Dermis blood vessel endothelial cell (primary cell): ENCODE measurements around the gene GAB1. TPM values are rescaled to one million over a fixed set of nuclear protein-coding genes. Genes with fewer than 3 reads are reported as not detected.

ENCODE experiments used
- DNase-seq: peaks from one replicate; pipeline ENCODE4 v3.0.0; 2010
- total RNA-seq: library from RNA; depleted of rRNA; stranded (reverse); fragments of >200 nt; gene quantifications from 2 replicates; pipeline ENCODE4 v1.2.3, GENCODE V29; 2014

GAB1 gene
- total RNA-seq, 1 donor from 2014 or later = 34.5 TPM

GRCh38 chr4:143390764-143391163 is 54.1 kb downstream of the GAB1 start:
- no peak for DNase-seq

DNA sequence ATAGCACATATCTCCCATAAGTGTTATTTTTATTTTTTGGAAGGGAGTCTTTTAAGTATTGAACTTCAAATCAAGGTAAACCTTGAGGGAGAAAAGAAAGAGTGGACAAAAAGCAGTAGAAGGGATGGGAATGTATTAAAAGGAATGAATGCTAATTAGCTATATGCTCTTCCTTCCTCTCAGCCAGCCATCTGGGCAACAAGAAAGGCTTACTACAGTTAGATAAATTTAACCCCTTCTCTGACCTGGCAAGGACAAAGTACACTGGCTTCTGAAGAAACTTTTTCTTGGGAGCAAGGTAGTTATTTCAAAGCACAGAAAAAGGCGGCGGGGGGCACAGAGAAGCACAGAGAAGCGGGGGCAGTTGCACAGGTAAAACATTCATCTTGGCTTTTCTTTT is 54.6 kb downstream of the GAB1 start:
- DNase-seq = no peak

DNA sequence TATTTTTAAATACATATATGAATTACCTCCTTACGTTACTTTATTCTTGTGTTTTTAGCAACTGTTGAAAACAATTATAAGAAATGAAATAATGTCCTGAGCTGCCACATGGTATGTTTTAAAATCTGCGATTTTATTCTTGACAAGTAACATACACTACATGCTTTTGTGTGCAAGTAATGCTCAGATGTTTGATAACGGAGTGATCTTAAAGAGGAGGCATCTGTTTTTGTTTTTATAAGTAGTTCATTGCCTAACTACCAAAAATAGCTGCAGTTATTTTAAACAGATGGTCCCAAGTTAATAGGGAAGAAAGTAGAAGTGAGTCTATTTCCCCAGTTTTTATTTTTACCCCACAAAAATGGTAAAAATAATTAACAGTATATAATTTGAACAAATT is 55.2 kb downstream of the GAB1 start:
- no peak for DNase-seq

GRCh38 chr4:143393195-143393594 is 56.5 kb downstream of the GAB1 start:
- no peak for DNase-seq

GRCh38 chr4:143394739-143395453 is 58.2 kb downstream of the GAB1 start:
- DNase-seq = no peak

GRCh38 chr4:143396695-143397094 is 60.0 kb downstream of the GAB1 start:
- peak; percentile 24 for DNase-seq

DNA sequence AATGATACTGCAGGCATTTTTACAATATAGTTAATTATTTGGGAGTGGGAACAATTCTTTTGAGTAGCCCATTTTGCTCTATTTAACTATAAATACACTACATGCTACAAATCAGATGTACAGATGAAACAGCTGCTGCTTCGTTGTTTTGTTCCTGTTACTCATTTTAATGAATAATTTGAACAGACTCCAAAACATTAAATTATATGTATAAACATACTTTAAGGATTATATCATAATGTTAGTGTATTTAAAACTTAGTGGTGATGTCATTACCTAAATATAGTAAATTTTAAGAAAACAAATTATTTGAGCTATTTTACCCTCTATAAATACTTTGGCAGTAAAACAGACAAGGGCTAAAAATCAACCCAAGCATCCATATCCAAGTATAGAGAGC is 60.7 kb downstream of the GAB1 start:
- DNase-seq = peak; percentile 25

DNA sequence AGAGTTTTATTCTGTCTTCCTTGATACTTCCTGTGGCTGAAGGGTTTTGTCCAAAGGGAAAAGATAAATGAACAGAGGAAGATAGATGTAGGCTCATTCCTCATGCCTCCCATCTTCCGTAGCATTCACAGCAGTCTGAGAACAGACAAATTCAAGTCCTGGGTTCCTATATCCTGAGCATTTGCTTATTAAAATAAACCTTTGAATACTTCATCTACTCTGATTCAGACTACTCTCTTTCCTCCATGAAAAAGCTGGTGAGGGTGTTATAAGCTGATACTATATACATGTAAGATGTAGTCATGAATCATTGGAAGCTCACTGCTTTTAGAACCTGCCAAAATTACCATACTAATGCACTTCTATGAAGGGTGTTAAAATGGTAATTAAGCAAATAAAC is 61.2 kb downstream of the GAB1 start:
- no peak for DNase-seq

DNA sequence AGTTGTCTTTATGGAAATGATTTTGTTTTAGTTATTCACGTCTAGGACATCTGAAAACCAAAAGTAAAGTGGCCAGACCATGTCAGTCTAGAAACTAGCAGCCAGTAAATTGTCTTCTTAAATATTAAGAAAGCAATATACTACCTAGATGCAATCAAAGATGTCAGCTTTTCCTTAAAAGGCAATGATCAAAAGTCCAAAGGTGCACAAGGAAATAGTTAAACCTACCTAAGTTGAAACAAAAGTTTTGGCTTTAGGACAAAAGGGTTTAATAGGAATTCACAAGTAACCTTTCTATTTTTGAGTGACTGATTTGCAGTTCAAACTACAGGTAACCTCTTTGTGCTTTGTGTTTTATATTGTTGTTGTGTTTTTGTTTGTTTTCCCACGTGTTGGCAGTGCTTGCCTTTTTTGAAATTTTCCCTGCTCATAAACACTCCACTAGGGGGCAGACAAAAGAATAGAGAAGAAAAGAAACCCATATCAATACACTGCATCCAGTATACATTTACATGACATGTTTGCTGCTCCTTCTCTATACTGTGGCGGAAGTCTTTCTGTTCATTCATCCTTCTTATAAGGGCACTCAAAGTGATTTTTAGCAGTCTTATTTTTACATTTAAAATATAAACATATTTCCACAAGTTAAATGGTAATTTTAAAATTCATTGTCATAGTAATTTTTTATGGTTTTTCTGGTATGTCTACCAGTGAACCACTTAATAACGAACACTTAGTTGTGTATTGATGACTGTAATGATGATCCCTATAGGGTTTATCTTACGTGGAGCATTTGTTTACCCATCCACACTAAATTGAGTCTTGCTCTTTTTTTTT is 62.7 kb downstream of the GAB1 start:
- DNase-seq = peak; percentile 61

DNA sequence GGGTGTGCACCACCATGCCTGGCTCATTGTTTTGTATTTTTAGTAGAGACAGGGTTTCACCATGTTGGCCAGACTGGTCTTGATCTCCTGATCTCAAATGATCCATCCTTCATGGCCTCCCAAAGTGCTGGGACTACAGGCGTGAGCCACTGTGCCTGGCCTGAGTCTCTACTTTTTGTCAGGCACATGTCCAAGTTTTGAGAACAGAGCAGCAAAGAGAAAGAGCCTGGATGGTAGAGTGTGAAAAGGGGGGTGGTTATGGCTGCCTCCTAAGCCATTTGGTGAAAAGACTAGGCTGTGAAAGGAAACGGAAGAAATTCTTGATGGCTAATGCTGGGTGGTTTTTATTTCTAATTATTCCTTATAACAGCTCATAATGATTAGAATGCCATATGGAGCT is 63.4 kb downstream of the GAB1 start:
- no peak for DNase-seq

DNA sequence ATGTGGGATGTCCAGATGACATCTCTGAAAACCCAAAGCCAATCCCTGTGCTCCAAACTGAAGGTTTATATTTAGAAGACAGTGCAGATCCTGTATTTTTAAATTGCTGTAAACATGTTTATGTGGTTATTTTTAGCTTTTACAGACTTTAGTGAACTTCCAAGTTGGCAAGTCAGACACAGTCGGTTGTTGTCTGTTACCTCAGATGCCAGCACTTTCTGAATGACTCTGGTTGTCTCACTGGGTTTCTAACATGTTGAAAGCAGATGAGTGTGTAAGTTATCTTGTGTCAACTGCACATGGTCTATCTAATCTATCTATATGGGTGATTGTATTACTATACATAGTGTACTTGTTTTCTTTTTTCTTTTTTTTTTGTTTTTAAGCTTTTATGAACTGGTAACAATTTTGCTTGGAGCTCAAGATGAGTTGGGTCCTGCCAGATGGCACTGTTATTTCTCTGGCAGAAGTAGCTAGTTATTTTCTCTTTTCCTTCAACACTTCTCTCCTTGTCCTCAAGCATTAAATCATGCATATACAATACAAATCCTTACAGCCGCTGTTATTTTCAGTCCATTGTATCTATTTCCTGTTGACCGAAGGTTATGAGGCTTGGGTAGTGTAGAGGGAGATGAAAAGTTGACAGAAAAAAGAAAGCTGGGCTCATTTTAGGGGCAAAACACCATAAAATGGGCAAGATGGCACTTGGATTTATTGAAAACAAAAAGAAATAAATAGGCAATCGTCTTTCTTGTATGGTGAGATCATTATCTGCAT is 66.3 kb downstream of the GAB1 start:
- DNase-seq = peak; percentile 33

GRCh38 chr4:143403553-143403820 is 66.8 kb downstream of the GAB1 start:
- no peak for DNase-seq

GRCh38 chr4:143404555-143404954 is 67.9 kb downstream of the GAB1 start:
- no peak for DNase-seq

DNA sequence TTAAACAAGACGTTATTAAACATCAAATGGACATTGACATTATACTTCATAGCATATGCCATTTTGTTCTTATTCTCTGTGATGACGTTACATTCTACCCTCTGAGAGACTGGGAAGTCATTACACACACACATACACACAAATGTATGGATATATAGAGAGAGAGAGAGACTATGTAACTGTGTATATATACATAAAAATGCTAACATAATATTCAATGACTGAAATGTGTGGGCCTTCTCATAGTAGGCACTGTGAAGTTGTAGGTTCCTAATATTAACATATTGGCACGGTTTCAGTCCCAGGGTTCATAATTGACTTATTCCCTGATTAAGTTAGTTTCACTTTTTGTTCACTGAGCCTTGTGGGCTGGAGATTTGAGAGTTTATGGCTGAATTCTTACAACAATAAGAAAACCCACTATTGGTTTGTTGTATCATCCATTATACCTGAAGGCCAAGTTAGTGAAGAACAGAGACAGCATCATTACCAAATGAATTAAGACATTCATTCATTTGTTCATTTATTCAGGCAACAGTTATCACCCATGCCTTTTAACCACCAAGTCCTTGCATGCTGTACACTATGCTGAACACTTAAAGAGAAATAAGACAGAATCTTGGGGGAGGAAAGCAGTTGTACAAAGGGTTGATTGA is 68.5 kb downstream of the GAB1 start:
- no peak for DNase-seq

GRCh38 chr4:143406523-143406922 is 69.8 kb downstream of the GAB1 start:
- peak; percentile 83 for DNase-seq

GRCh38 chr4:143407474-143407873 is 70.8 kb downstream of the GAB1 start:
- DNase-seq = peak; percentile 80

DNA sequence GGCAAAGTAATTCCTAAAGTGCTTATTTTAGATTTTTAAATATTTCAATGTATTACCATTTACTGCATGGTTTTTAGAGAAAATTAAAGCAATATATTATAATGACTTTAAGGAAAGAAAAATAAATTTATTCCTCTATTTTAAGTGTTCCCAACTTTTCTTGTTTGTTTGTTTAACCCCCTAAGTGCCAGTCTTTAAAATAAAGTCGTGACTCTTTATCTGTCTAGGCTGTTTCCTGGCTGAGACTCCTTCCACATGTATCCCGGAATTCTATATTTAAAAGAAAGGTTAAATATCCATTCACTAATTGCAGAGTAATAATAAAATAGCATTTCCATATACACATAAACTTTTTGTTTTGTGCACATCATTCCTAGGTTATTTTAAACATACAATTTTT is 71.2 kb downstream of the GAB1 start:
- DNase-seq = no peak

- no peak for DNase-seq
These were observed 73.3 kb downstream of the GAB1 start for GRCh38 chr4:143410015-143410414.

- peak; percentile 89 for DNase-seq
These were observed 75.1 kb downstream of the GAB1 start for GRCh38 chr4:143411527-143412419.

DNA sequence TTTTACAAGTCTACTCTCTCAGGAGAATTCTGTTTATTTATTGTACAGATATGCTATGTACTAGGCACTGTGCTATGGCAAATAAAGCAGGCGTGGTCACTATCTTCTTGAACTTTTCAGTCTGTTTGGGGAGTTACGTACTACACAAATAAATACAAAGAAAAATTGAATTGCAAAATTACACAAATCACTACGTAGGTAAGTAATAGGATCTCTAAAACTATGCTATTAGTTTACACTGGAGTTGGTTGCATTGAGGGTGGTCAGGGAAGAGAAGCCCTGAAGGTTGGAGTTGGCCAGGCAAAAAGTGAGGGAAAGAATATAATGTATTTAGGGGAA is 75.7 kb downstream of the GAB1 start:
- peak; percentile 7 for DNase-seq

DNA sequence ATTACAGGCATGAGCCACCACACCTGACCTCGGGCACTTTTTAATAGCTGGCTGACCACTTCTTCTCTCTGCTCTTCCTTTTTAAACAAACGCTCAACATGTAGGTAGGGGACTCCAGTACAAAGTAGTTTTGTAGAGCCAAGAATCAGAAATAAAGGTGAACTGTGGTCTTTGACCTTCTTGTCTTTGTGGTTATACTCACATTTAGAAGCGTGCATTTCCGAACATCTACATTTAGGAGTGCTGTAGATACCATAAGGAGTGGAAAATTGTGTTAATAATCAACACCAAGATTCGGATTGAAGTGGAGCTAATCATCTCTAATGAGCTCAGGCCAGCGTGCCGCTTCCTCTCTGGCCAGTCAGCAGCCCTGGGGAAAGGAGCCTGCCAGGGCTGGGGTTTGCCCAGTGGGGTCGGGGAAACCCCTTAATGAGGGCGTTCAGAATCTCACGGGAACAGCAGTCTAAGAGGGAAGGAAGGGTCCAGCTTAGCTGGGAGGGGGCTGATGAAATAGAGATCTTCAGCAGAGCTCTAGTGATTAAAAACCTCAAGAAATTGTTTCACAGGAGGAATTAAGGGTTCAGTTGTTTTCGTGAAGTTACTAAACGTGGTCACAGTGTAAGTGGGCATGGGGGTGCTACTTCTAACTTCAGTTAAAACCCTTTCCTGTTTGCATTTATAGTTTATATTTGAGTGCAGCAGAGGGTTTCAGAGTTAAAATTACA is 81.2 kb downstream of the GAB1 start:
- DNase-seq = no peak
